Measurements from ENCODE around the gene TANGO6.

TANGO6 gene

GRCh38 chr16:68884861-68885720 lies 41.8 kb downstream of the TANGO6 start:
- DNase-seq, result no peak
- no peak for TF ChIP-seq POLR2A (IDR thresholded peaks at IDR 0.05; ENCODE audit: low read length)
- no peak for TF ChIP-seq GATA1 (IDR thresholded peaks at IDR 0.05; ENCODE audit: low read depth, low read length)

- TF ChIP-seq GATA1 (IDR thresholded peaks at IDR 0.05; ENCODE audit: low read depth, low read length) (no peak), POLR2A (IDR thresholded peaks at IDR 0.05; ENCODE audit: low read length) (no peak)
- no peak for DNase-seq
Measured at GRCh38 chr16:68887107-68887506, 43.8 kb downstream of the TANGO6 start.

DNA sequence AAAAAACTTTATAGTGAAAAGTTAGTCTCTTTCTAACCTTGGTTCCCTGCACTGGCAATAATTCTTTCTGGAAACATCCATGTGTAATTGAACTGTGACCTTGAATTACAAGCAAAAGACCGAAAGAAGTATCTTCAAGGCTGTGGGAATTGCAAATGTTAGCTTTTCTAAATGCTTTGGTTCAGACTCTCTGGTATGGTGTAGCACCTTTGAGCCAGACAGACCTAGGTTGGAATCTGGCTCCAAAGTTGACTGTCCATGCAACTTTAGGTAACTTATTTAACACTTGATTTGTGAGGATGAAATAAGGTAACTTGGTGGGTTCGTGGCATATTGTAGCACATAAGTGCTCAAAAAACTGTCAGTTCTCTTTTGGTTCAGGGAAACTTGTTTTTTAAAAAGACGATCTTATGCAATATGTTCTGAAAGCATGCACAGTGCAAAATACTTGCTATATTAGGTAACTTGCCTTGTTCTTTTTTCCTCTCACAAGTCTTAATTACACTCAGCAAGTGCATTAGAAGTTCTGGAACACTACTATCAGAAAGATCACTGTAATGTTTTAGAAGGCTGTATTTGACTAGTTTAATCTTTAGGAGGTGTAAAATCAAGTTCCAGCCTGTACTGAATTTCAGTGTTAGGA lies 46.3 kb downstream of the TANGO6 start:
- TF ChIP-seq GATA1 (IDR thresholded peaks at IDR 0.05; ENCODE audit: low read depth, low read length) (no peak), POLR2A (IDR thresholded peaks at IDR 0.05; ENCODE audit: low read length) (no peak)
- DNase-seq, result no peak

- no peak for DNase-seq
Measured at GRCh38 chr16:68892214-68892613, 48.9 kb downstream of the TANGO6 start.

DNA sequence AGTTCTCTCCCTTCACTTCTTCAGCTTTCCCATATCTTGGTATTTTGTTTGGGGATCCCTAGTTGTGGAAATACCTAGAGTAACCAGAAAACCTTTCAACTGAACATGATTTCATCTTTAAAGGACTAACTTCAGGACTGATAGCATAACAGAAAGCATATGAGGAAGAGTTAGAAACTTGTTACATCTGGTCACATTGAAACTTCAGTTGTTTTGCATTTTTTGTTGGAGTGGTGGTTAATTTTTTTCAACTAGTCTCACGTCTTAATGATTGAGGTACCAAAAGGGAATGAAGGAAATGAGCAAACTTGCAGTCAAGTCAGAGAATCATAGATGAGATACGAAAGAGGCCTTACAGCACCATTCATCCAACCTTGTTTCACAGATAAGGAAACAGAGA lies 49.6 kb downstream of the TANGO6 start:
- no peak for DNase-seq
- no peak for TF ChIP-seq POLR2A (IDR thresholded peaks at IDR 0.05; ENCODE audit: low read length)
- TF ChIP-seq GATA1 (IDR thresholded peaks at IDR 0.05; ENCODE audit: low read depth, low read length), result no peak

More at GRCh38 chr16:68892214-68892613, 48.9 kb downstream of the TANGO6 start:
- no peak for TF ChIP-seq GATA1 (IDR thresholded peaks at IDR 0.05; ENCODE audit: low read depth, low read length)
- no peak for TF ChIP-seq POLR2A (IDR thresholded peaks at IDR 0.05; ENCODE audit: low read length)

- DNase-seq, result peak; percentile 12 to 22
- no peak for TF ChIP-seq GATA1 (IDR thresholded peaks at IDR 0.05; ENCODE audit: low read depth, low read length)
- no peak for TF ChIP-seq POLR2A (IDR thresholded peaks at IDR 0.05; ENCODE audit: low read length)
Measured at GRCh38 chr16:68893710-68894705, 50.7 kb downstream of the TANGO6 start.

- no peak for TF ChIP-seq POLR2A (IDR thresholded peaks at IDR 0.05; ENCODE audit: low read length)
- TF ChIP-seq GATA1 (IDR thresholded peaks at IDR 0.05; ENCODE audit: low read depth, low read length), result no peak
- DNase-seq, result no peak
Measured at GRCh38 chr16:68894714-68895113, 51.4 kb downstream of the TANGO6 start.

DNA sequence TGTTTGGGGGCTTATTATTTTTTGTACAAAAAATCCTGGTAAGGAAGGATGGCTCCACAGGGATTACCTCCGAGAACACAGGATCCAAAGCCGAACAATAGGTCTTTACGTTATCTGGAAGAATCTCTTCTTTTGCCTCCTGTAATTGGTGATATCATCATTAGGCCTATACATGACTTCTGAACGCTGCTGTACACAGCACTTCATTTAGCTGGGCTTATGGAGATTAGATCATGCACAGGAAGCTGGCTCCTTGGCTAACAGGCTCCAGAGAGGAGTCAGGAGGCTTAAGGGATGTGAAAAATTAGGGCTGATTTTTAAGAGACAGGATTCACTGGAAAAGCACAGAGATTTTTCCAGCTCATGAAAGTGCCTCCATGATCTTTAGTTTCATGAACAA lies 54.7 kb downstream of the TANGO6 start:
- no peak for DNase-seq
- TF ChIP-seq POLR2A (IDR thresholded peaks at IDR 0.05; ENCODE audit: low read length), result no peak
- TF ChIP-seq GATA1 (IDR thresholded peaks at IDR 0.05; ENCODE audit: low read depth, low read length), result no peak

DNA sequence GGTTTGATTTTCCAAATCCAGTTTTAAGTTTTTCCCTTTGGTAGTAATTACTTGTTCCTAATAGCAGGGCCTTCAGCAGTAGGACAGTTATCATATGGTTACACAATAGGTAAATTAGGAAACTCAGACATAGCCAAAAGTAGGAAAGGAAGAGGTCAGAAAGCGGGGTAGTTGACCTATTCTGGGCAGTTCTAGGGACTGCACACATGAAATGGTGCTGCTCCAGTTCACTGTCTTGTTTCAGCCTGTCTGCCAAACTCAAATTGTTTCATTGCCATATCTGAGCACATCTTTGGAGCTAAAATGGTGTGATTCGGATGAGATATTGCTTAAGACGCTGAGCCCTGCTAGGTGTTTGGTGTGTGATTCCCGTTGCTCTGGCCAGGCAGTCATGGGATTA lies 56.7 kb downstream of the TANGO6 start:
- no peak for DNase-seq
- TF ChIP-seq POLR2A (IDR thresholded peaks at IDR 0.05; ENCODE audit: low read length) (no peak), GATA1 (IDR thresholded peaks at IDR 0.05; ENCODE audit: low read depth, low read length) (no peak)

GRCh38 chr16:68902003-68902968 lies 59.0 kb downstream of the TANGO6 start:
- TF ChIP-seq GATA1 (IDR thresholded peaks at IDR 0.05; ENCODE audit: low read depth, low read length), result no peak
- no peak for TF ChIP-seq POLR2A (IDR thresholded peaks at IDR 0.05; ENCODE audit: low read length)
- DNase-seq, result peak; percentile 40 to 67

DNA sequence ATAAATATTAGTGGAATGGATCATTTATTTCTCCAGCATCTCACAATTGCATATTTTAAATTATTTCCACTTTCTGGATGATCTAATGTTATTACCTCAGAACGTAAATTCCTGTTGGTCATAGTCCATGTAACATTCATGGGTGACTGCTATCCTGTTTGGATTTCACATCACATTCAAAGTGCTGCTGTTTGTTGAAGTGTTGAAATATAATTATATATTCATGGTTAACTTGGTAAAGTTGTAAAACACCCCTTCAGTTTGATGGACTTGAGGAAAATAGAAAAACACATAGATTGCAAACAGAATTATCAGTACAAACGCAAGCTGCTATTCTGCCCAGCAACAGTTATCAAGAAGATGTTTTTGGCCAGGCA lies 59.6 kb downstream of the TANGO6 start:
- no peak for DNase-seq
- TF ChIP-seq POLR2A (IDR thresholded peaks at IDR 0.05; ENCODE audit: low read length), result no peak
- no peak for TF ChIP-seq GATA1 (IDR thresholded peaks at IDR 0.05; ENCODE audit: low read depth, low read length)

GRCh38 chr16:68907297-68907696 lies 64.0 kb downstream of the TANGO6 start:
- no peak for DNase-seq
- no peak for TF ChIP-seq POLR2A (IDR thresholded peaks at IDR 0.05; ENCODE audit: low read length)
- TF ChIP-seq GATA1 (IDR thresholded peaks at IDR 0.05; ENCODE audit: low read depth, low read length), result no peak

GRCh38 chr16:68907781-68908181 lies 64.5 kb downstream of the TANGO6 start:
- DNase-seq, result peak in 1 of 2 experiments; percentile 17
- no peak for TF ChIP-seq POLR2A (IDR thresholded peaks at IDR 0.05; ENCODE audit: low read length)
- no peak for TF ChIP-seq GATA1 (IDR thresholded peaks at IDR 0.05; ENCODE audit: low read depth, low read length)
